A549 (cell line): Measurements from ENCODE around the gene RAE1. TPM values are rescaled to one million over a fixed set of nuclear protein-coding genes. Genes with fewer than 3 reads are reported as not detected.

ENCODE experiments used
- ATAC-seq, 2 experiments: fragments of 200-7000 bp in 1 of 2; fragments of >200 bp in 1 of 2; cut with Nextera tagmentation in 1 of 2; cut with Tn5 transposase in 1 of 2; 3 replicates each; pipeline versions ENCODE4 v1.8.0 to v1.9.1; 2018 to 2020; ENCODE audit warnings: mild to moderate bottlenecking in 1 of 2, moderate library complexity in 1 of 2
- CTCF ChIA-PET: fragments of 300-600 bp; sonication (Branson Sonifier 250); formaldehyde crosslinking; extraction: SDS; loops from one replicate; lab custom pipeline; 2021; ENCODE audit warnings: antibody characterized with exemption, inconsistent platforms; lab: Yijun Ruan, JAX
- POLR2A ChIA-PET: fragments of 350-600 bp; formaldehyde crosslinking; extraction: SDS; loops from one replicate; lab custom pipeline; 2021; ENCODE audit warnings: antibody characterized with exemption, inconsistent platforms; lab: Yijun Ruan, JAX
- DNase-seq, 2 experiments: peaks; one replicate each; pipeline versions ENCODE4 v3.0.0 to v3.0.0-alpha.2; 2011 to 2016; ENCODE audit warnings: low read depth in 1 of 2, low spot score in 1 of 2
- FAIRE-seq: peaks from 2 replicates; lab custom pipeline; 2011; peaks lifted over from hg19 to GRCh38; lab: Jason Lieb, UNC
- H3K27ac ChIP-seq, 2 experiments: fragments of >200 bp; sonication (Bioruptor Twin); formaldehyde crosslinking; 3 replicates each; pipeline ENCODE4 v1.5.1; 2016 to 2017
- H3K4me1 ChIP-seq: fragments of >200 bp; sonication (Bioruptor Twin); formaldehyde crosslinking; 3 replicates; pipeline ENCODE4 v1.6.1; 2016
- H3K4me2 ChIP-seq: fragments of >200 bp; sonication (Bioruptor Twin); formaldehyde crosslinking; 3 replicates; pipeline ENCODE4 v1.6.1; 2016
- H3K4me3 ChIP-seq: fragments of >200 bp; sonication (Bioruptor Twin); formaldehyde crosslinking; 3 replicates; pipeline ENCODE4 v1.5.1; 2016
- H3K9me3 ChIP-seq: fragments of >200 bp; sonication (Bioruptor Twin); formaldehyde crosslinking; 3 replicates; pipeline ENCODE4 v1.6.1; 2016
- CHD4 ChIP-seq: fragments of 200-600 bp; sonication (generic); IDR thresholded peaks from 2 replicates; pipeline ENCODE4 v1.6.1; 2016; ENCODE audit warnings: antibody characterized with exemption, mild to moderate bottlenecking, borderline replicate concordance
- EHMT2 ChIP-seq: fragments of 200-600 bp; sonication (generic); IDR thresholded peaks from 2 replicates; pipeline ENCODE4 v1.6.1; 2016; ENCODE audit warnings: antibody characterized with exemption, low read depth, mild to moderate bottlenecking, moderate library complexity
- FOSL2 ChIP-seq, 2 experiments: fragments of 450-650 bp in 1 of 2; fragments of >200 bp in 1 of 2; sonication (Bioruptor Twin) in 1 of 2; formaldehyde crosslinking; IDR thresholded peaks; 2 replicates each; pipeline versions ENCODE4 v1.5.0 to v1.6.1; 2016 to 2020; ENCODE audit warnings: mild to moderate bottlenecking in 1 of 2, moderate library complexity in 1 of 2
- HEYL ChIP-seq: fragments of 250-450 bp; sonication (Bioruptor Pico); IDR thresholded peaks from 2 replicates; pipeline ENCODE4 v1.8.0; 2021; ENCODE audit warnings: mild to moderate bottlenecking, moderate library complexity
- JUNB ChIP-seq: fragments of >200 bp; sonication (Bioruptor Twin); formaldehyde crosslinking; IDR thresholded peaks from 2 replicates; pipeline ENCODE4 v1.6.1; 2016
- KDM5A ChIP-seq: fragments of 200-600 bp; sonication (generic); IDR thresholded peaks from 2 replicates; pipeline ENCODE4 v1.6.1; 2016; ENCODE audit warnings: antibody characterized with exemption, mild to moderate bottlenecking
- MYC ChIP-seq: IDR thresholded peaks from 2 replicates; pipeline ENCODE4 v1.6.1; 2012; ENCODE audit warnings: mild to moderate bottlenecking, inconsistent platforms, low read length, improper control_type of control experiment, borderline replicate concordance
- NFE2L2 ChIP-seq: fragments of 150-350 bp; conservative IDR thresholded peaks from 2 replicates; pipeline ENCODE4 v1.6.1; 2014; ENCODE audit warnings: low read length
- PBX3 ChIP-seq: IDR thresholded peaks from 2 replicates; pipeline ENCODE4 v1.6.1; 2012
- PHF8 ChIP-seq: fragments of 200-600 bp; sonication (generic); IDR thresholded peaks from 2 replicates; pipeline ENCODE4 v1.6.1; 2016; ENCODE audit warnings: low read depth, mild to moderate bottlenecking, antibody characterized with exemption, moderate library complexity, borderline replicate concordance
- POLR2AphosphoS2 ChIP-seq: conservative IDR thresholded peaks from 2 replicates; pipeline ENCODE4 v1.6.1; 2012; ENCODE audit warnings: low read length, improper control_type of control experiment, inconsistent platforms
- RFX5 ChIP-seq: fragments of 450-650 bp; IDR thresholded peaks from 2 replicates; pipeline ENCODE4 v1.7.1; 2014; ENCODE audit warnings: antibody characterized with exemption, mild to moderate bottlenecking, moderate library complexity
- SMC3 ChIP-seq: fragments of >200 bp; sonication (Bioruptor Twin); formaldehyde crosslinking; IDR thresholded peaks from 3 replicates; pipeline ENCODE4 v1.6.1; 2018; ENCODE audit warnings: inconsistent platforms
- TFCP2L1 ChIP-seq: fragments of 250-450 bp; sonication (Bioruptor Pico); IDR thresholded peaks from 2 replicates; pipeline ENCODE4 v1.5.0; 2021; ENCODE audit warnings: mild to moderate bottlenecking
- TP53 ChIP-seq: fragments of 250-450 bp; sonication (Bioruptor Pico); IDR thresholded peaks from 2 replicates; pipeline ENCODE4 v1.5.0; 2021; ENCODE audit warnings: mild to moderate bottlenecking, moderate library complexity
- ZC3H11A ChIP-seq: fragments of 450-650 bp; IDR thresholded peaks from 2 replicates; pipeline ENCODE4 v1.6.1; 2014; ENCODE audit warnings: antibody characterized with exemption, mild to moderate bottlenecking
- ZNF302 ChIP-seq: fragments of 250-450 bp; sonication (Bioruptor Pico); IDR thresholded peaks from 2 replicates; pipeline ENCODE4 v1.9.0; 2021; ENCODE audit warnings: inconsistent platforms, mild to moderate bottlenecking, moderate library complexity
- WGBS: methylation state at CpG from one replicate; pipeline ENCODE4 v1.1.6; 2017; ENCODE audit errors: missing lambda C conversion rate; 5-methylcytosine and 5-hydroxymethylcytosine counted together
- polyA plus RNA-seq, 4 experiments: library from polyadenylated mRNA; depleted of rRNA in 3 of 4; stranded (reverse); fragments of >200 nt; fragmentation: RNase III in 1 of 4; extraction: RNeasy Plus Mini Kit Qiagen cat#74134 plus additional on column Dnase treatment in 1 of 4; gene quantifications; 2 replicates in 3 of 4; 3 replicates in 1 of 4; pipeline ENCODE4 v1.2.3, GENCODE V29; 2011 to 2017
- TF ChIP-seq, protein P1 (sequence below): fragments of >200 bp; sonication (Bioruptor Twin); formaldehyde crosslinking; IDR thresholded peaks from 3 replicates; pipeline ENCODE4 v1.5.1; 2016

The RAE1 gene
- polyA plus RNA-seq, 2 of the 4 experiments (the other 2 are of a cell fraction) = 54.7 to 69.6 TPM

DNA sequence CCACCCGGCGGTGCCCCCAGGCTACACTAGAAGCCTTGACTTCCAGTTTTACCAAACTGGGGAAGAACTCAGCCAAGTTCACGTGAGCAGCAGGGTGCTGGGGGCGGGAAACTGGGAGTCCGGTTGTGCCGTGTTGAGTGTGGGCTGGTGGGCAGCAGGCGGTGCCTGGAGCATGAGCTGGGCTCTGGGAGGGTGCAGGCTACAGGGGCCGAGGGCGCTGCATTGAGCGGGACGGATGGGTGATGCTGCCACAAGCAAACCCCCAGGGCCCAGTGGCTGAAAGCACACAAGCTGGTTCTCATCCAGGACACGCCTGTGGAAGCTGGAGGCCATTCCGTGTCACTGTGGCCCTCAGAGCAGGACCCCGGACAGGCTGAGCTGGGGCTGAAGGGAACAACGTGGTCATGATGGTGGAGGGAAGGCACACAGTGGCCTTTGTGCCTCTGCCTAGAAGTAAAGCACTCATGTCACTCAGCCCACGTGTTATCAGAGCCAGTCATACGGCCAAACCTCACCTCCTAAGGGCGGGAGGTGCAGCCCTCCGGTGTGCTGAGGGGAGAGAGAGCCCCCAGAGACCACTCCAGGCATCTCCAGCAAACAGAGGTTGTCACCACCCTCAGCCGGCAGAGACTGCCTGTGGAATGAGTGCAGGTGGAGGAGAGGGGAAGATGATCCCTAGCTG, 69.7 kb downstream of the RAE1 start (continued):
- TF ChIP-seq MYC (no peak), JUNB (no peak)
- TF ChIP-seq, all 56 proteins: peak for 0

- ChIA-PET POLR2A (no interaction called here), CTCF (no interaction called here)
- TF ChIP-seq SMC3 = no peak
- no peak for TF ChIP-seq HEYL
- no peak for TF ChIP-seq ZC3H11A
- no peak for TF ChIP-seq CHD4
- no peak for TF ChIP-seq PHF8
- FAIRE-seq = no peak
- ATAC-seq = peak; percentile 21 to 56; a peak in 3 of 6 replicates
- H3K4me3 ChIP-seq = no peak overlapping the region
- no peak overlapping the region for H3K27ac ChIP-seq
- 68% methylated on average over 22 of the region's 26 CpGs for WGBS
- H3K4me1 ChIP-seq = no peaks in the 10 kb centered on the region
- H3K9me3 ChIP-seq = no peaks in the 10 kb centered on the region
- no peak for DNase-seq
- H3K4me2 ChIP-seq = no peak overlapping the region
These were observed 70.5 kb downstream of the RAE1 start for GRCh38 chr20:57421253-57422220.

GRCh38 chr20:57422254-57422653, 71.2 kb downstream of the RAE1 start:
- WGBS = 29% methylated on average over 6 of the region's 7 CpGs
- ATAC-seq = no peak
- POLR2A ChIA-PET = no interaction called here
- Histone ChIP-seq H3K4me2 (no peak overlapping the region), H3K9me3 (no peaks in the 10 kb centered on the region), H3K4me1 (no peaks in the 10 kb centered on the region), H3K27ac (no peak overlapping the region), H3K4me3 (no peak overlapping the region)
- TF ChIP-seq, protein P1, sequence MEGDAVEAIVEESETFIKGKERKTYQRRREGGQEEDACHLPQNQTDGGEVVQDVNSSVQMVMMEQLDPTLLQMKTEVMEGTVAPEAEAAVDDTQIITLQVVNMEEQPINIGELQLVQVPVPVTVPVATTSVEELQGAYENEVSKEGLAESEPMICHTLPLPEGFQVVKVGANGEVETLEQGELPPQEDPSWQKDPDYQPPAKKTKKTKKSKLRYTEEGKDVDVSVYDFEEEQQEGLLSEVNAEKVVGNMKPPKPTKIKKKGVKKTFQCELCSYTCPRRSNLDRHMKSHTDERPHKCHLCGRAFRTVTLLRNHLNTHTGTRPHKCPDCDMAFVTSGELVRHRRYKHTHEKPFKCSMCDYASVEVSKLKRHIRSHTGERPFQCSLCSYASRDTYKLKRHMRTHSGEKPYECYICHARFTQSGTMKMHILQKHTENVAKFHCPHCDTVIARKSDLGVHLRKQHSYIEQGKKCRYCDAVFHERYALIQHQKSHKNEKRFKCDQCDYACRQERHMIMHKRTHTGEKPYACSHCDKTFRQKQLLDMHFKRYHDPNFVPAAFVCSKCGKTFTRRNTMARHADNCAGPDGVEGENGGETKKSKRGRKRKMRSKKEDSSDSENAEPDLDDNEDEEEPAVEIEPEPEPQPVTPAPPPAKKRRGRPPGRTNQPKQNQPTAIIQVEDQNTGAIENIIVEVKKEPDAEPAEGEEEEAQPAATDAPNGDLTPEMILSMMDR = no peak
- no peak for TF ChIP-seq NFE2L2
- no peak for TF ChIP-seq POLR2AphosphoS2
- TF ChIP-seq ZNF302 (CRISPR knock-in tag) = no peak
- TF ChIP-seq TP53 (CRISPR knock-in tag) = no peak
- TF ChIP-seq EHMT2 = no peak
- no peak for TF ChIP-seq KDM5A
- TF ChIP-seq RFX5 = no peak
- no peak for TF ChIP-seq PBX3
- no peak for TF ChIP-seq TFCP2L1 (CRISPR knock-in tag)
- no peak for TF ChIP-seq FOSL2 (IDR thresholded peaks at IDR 0.05)
- TF ChIP-seq FOSL2 (CRISPR knock-in tag; IDR thresholded peaks at IDR 0.05) = no peak
- no peak for DNase-seq
- CTCF ChIA-PET = no interaction called here
- FAIRE-seq = no peak
